GM21447 (cell line): ENCODE measurements around the gene CFAP221.
"Not testable (repeated sequence)": the region's sequence is repeated elsewhere in the genome, so short reads cannot be mapped to it uniquely, and the experiment has no call there.

Experiments
- ATAC-seq: cut with Tn5 transposase; IDR thresholded peaks from one replicate; pipeline ENCODE4 v1.9.1; 2021; ENCODE audit not compliant: unreplicated experiment

The CFAP221 gene

DNA sequence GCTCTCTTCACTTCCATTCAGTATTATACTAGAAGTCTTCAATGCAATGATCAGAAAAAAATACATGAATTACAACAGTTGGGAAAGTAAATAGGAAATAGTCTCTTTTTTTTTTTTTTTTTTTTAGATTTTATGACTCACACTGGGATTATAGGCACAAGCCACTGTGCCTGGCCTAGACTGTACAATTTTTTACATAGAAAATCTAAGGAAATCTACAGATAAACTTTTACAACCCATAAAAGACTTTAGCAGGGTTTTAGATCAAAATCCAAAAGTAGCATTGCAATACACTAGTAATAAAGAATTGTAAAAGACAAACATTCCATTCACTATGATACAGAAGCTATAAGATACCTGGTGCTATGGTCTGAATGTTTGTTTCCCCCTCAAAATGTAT is 39.0 kb downstream of the CFAP221 start:
- no peak for ATAC-seq

DNA sequence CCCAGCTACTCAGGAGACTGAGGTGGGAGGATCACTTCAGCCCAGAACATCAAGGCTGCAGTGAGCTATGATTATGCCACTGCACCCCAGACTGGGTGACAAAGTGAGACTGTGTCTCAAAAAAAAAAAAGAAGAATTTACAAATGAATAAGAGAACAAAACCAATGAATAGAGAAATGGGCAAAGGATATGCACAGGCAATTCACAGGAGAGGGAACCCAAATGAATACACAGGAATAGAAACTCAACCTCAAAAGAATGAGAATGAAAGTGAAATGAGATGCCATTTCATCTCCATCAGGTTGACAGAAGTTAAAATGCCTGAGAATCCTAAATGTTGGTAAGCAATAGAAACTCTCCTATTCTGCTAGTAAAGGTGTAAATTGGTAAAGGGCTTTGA is 40.2 kb downstream of the CFAP221 start:
- ATAC-seq, result no peak

DNA sequence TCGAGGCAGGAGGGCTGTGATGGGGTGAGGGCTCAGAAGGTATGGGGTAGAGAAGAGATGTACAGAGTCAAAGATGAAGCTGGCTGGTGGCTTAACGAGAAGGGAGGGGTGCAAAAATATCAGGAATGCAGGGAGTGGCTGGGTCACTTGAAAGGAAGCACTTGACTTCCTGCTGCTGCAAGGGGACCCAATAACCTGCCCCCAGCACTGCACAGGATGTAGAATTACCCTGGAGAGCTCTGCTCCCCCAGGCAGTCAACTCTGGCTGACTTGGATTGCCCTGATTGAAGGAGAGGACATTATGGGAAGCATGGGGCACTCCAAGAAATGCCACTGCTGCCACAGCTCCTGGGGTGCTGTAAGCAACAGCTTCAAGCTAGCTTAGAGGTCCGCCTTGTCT is 41.8 kb downstream of the CFAP221 start:
- ATAC-seq, result no peak

DNA sequence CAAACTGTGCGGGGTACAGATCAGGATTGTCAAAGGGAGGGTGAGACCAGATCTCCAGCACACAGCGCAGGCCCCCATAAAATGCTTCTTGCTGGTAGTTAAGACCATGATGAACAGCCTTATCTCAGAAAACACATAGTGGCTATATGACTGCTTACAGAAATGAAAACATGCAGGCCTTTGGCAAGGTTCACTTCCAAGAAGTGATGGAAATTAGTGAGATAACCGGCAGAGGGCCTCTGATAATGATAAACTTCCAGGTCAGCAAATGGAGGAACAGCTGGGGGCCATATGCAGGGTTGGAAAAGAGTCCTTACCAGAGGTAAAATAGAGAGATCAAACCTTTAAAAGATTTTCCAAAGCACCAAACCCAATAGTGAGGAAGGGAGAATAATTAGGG is 46.6 kb downstream of the CFAP221 start:
- no peak for ATAC-seq

DNA sequence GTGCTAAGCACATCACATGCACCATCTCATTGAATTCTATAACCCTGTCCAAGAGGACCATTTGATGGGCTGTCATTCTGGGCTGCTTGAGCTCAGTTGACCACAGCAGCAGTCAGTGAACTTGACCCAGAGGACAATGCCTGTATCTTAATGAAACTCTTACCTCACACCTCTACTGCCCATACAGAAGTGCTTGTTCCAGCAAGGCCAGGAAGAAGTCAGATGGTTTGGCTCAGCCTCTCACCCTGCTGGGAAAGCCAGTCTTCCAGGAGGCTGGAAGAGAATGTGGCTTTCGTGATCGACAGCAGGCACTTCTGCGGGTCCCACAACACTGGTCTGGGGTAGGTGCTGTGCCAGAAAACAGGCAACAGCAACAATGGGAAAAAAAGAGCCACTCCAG is 47.3 kb downstream of the CFAP221 start:
- no peak for ATAC-seq

DNA sequence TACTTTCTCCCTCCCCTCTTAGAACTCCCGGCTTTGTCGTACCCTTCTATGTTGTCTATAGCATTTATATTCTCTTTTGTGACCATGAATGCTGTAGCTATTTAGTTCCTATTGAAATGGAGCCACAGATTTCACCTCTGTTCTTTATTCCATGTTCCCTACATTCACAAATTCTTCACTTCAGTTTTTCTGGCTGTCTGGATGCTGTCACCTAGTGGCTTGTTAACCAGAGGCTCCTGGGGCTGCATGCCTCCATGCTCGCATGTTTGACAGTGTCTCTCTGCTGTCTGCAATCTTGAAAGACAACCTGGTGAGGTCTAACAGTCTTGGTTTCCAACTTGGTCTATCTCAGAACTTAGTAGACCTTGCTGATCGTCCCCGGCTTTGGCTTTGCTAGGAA is 48.2 kb downstream of the CFAP221 start:
- no peak for ATAC-seq

DNA sequence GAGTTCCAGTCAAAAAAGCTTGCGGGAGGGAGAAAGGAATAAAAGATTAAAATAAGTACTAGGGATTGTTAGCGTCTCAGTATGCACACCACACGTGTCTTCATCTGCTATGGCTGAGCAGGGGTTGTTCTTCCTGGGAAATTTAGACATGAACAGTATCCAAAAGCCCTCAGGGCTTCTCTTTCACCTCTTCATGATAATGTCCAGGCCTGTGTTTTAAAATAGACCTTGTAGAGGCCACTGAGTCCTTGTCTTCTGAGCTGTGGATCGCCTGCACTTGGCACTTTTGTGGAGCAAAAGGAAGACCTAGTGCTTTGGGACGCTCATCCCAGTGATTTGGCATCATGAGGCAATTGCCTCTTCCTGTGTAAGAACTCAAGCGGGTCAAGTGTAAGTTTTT is 52.4 kb downstream of the CFAP221 start:
- ATAC-seq, result no peak

DNA sequence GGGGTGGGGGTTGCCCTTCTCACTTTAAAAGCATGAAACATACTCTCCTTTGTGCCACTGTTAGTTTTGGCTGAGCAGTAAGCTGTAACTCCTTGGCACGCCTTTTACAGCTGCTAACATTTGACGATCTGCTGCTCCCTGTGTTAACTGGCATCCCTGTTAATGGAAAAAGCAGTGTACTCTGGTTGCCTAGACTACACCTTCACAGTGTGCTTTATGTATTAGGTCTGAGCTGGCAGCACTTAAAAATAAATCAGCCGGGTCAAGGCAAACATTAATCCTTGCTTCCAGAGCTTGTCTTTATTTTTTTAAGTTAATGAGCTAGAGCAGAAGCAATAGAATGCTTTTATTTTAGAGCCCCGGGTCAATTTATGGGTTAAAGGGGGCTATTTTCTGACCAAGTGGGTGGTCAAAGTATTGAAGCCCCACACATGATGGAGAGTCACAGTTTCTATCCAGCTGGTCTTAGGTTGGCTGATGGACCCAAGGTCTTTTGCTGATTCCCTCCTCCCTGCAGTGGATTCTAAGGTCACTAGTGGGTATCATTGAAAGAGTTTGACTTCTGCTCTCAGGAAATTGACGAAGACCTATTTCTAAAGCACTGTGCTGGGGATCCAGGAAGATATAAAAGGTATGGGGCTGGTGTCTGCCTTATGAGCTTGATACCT is 54.5 kb downstream of the CFAP221 start:
- ATAC-seq, result no peak

DNA sequence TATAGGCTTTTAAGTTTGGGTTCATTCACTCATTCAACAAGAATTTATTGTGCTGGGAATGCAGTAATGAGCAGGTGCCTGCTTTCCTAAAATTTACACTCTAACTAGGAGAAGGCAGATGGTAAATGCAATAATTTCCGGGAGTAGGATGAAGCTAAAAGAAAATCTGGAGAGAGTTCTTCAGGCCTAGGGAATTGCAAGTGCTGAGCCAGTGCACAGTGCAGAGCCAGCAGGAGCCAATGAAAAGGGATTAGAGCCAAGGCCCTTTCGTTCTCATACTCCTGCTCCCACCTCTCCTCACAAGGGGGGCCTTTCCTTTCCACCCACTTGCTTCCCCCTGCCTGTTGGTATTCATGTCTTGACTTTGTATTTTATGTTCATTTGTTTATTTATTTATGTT is 55.1 kb downstream of the CFAP221 start:
- no peak for ATAC-seq

DNA sequence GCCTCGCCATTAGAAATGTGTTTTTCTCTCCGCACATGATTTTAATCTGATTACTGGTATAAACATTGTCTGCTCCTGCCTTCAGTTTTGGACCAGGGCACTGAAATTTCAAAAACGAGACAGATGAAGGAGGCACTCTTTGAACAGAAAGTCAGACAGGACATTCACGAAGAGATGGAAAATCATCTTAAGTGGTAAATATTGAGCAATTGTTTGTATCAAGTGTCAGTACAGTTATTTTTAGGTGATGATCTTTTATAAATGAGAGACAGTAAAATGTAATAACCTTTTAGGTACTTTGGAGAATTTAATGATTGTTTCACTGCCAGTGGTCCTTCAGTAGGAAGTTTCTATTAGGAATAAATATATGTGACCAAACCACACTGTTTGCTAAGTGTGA is 60.8 kb downstream of the CFAP221 start:
- no peak for ATAC-seq

DNA sequence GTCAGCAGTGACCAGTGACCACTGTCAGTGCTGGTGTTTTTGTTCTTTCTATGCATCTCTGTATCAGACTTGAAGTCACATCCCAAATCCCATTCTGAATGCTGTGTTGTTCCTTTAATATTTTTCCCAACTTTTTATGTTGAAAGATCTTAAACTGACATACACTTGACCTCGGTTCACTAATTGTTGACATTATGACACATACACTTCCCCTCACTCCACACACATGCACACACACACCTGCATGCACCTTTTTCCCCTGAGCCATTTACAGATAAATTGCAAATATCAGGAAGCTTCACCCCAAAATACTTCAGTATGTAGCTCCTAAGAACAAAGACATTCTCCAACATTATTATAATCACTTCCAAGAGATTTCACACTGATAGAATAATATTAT is 62.4 kb downstream of the CFAP221 start:
- ATAC-seq, result no peak

DNA sequence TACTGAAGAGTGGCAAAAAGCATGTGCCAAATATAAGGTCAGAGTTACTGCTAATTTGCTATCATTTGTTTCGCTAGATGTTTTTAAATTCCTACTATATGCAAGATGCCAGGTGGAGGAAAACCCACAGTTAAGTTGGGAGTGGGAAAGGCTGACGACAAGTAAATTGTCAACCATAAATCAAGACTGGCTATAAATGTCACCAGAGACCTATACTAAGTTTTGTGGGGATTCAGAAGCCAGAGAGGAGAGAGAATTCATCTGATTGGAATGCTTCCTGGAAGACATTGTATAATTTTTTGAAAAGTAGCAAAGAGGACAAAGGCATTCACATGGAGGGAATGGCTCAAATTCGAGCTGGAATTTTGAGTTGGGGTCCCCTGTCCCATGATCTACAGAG is 64.3 kb downstream of the CFAP221 start:
- no peak for ATAC-seq

DNA sequence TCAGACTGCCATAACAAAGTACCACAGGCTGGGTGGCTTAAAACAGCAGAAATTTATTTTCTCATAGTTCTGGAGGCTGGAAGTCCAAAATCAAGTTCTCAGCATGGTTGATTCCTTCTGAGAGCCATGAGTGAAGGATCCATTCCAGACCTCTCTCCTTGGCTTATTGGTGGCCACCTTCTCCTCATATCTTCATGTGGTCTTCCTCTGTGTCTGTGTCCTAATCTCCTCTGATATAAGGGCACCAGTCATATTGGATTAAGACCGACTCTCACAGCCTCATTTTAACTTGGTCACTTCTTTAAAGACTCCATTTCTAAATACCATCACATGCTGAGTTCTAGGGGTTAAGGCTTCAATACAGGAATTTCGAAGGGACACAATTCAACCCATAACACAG is 65.1 kb downstream of the CFAP221 start:
- no peak for ATAC-seq

DNA sequence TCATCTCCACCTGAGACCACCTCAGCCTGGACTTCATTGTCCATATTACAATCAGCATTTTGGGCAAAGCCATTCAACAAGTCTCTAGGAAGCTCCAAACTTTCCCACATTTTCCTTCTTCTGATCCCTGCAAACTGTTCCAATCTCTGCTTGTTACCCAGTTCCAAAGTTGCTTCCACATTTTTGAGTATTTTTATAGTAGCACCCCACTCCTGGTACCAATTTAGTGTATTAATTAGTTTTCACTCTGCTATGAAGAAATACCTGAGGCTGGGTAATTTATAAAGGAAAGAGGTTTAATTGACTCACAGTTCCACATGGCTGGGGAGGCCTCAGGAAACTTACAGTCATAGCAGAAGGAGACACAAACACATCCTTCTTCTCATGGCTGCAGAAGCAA is 69.9 kb downstream of the CFAP221 start:
- ATAC-seq, result not testable (repeated sequence)

DNA sequence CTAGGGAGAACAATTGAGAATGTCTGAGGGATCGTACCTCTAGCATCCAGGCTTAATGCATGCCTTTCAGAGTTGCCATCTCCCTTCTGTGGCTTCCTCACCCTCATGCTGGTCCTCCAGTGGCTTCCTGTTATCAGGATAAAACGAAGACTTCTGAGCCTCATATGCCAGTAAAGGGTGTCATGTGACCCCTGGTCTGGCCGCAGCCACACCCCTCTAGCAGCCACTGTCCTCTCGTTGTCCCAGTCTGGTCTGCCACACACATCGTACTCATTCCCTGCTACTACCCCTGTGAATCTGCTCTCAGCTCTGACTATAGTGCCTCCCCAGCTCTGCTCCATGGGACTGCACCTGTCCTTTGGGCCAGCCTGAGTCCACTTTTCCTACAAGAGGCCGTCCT is 72.2 kb downstream of the CFAP221 start:
- no peak for ATAC-seq

DNA sequence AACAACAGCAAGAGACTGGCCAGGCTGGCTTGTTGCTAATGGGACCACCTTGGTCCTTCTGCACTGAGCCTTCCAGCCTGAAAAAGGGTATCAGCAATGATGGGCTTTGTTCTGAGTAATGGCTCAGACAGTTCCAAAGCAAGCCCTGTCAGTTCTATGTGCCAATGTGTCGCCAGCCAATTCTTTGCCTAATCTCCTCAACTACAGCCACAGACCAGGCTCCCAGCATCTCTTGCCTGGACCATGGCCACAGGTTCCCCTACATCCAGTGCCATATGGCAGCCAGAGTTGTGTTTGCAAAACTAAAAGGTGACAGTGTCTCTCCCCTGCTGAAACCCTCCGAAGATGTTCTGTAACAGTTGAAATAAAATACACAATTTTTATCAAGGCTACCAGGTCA is 73.2 kb downstream of the CFAP221 start:
- ATAC-seq, result no peak

DNA sequence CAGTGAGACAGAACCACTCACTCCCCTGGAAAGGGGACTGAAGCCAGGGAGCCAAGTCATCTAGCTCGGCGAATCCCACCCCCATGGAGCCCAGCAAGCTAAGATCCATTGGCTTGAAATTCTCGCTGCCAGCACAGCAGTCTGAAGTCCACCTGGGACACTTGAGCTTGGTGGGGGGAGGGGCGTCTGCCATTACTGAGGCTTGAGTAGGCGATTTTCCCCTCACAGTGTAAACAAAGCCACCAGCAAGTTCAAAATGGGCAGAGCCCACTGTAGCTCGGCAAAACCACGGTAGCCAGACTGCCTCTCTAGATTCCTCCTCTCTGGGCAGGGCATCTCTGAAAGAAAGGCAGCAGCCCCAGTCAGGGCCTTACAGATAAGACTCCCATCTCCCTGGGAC is 74.5 kb downstream of the CFAP221 start:
- ATAC-seq, result not testable (repeated sequence)

DNA sequence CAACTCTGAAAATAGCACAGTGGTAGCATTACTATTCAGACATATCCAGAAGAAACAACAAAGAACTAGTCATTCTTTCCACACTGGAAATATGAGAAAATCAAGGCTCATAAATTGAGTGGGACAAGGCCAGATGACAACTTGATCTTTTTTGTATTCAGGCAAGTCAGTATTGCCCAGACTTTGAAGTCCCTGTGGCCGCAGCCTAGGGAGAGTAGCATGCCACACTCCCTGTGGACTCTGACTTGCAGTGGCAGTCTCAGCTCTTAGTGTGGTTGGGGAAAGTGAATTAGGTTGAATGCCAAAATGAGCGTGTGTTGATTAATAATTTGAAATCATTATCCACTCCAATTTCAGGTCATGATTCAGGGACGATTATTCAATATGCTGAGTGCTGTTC is 81.0 kb downstream of the CFAP221 start:
- ATAC-seq, result no peak

DNA sequence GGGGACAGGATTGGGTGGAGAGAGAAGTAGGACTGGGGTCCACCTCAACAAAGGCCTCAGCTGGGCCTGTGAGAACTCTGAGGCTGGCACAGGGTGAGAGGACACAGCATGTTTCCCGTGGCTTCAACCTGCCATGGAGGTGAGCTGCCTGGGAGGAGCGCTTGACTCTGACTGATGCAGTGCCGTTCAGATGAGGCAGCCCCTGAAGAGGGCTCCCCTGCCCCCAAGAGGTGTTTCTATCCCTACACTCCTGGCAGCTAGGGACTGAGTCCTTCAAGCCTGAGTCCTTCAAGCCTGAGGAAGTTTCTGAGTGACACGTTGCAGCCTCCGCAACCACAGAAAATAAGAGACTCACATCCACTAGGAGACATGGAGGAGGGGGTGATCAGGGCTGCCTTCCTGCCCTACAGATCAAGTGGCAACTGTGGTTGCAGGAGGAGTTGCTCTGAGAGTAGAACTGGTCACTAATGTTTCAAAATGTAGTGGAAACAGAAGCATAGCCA is 85.1 kb downstream of the CFAP221 start:
- no peak for ATAC-seq

DNA sequence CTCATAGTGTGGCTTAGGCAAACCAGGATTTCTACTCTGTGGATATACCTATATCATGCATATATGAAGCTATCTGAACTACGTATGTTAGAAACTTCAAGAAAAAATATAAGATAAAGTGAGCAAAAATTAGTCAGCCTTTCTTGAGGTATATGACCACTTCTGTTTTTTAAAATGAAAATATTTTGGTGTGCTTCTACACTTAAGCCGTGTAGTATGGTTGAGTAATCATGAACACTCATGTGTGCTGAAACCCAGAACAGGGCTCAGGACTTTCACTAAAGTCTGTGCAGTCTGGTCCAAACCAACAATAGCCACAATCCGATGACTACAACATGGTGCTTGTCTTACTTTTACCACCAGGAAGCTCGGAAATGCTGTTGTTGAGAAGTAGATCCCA is 85.9 kb downstream of the CFAP221 start:
- no peak for ATAC-seq

DNA sequence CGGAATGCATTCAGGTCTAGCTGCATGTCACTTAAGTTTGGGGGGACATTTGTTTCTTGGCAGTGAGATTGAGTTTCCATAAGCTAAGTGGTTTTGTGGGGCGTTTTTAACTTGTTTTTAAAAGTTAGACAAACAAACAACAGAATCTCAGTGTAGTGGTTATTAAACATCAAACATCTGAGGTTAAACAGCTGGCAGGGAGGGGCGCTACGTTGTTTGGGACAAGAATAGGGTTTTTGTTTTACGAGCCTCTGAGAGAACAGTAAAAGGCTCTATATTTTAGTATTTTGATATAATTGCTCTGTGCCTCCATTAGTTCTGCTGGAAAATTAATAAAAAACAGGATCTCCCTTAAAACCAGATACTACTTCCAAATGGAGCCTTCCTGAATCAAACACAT is 93.1 kb downstream of the CFAP221 start:
- ATAC-seq, result no peak

DNA sequence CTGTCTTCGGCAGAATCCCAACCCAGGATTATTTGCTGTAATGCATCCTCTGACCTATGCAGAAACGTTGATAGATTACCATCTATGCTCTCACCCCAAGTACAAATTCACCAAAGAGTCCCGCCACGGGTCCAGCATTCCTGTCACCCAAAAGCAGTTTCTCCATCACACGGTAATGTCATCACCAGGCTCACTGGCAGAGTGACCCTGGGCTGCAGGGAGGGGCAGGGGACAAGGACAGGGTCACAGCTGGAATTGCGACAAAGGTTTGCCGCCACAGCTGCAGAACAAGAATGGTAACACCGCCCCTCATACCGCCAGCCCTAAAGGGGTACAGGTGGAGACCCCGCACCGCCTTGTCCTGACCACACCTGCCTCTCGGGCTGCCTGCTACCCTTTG is 94.0 kb downstream of the CFAP221 start:
- ATAC-seq, result no peak
